Measurements from ENCODE around the gene NBEAL1. TPM values are rescaled to one million over a fixed set of nuclear protein-coding genes. Genes with fewer than 3 reads are reported as not detected.
"Not testable (repeated sequence)": the region's sequence is repeated elsewhere in the genome, so short reads cannot be mapped to it uniquely, and the experiment has no call there.

The NBEAL1 gene
- total and polyA plus RNA-seq, 9 donors, result 4.6 to 36.2 (median 26.2) TPM

- H3K27me3 ChIP-seq, result no peaks in the 10 kb centered on the region
- H3K9me3 ChIP-seq, result no peaks in the 10 kb centered on the region
- DNase-seq, result no peak
- TF ChIP-seq EP300 (IDR thresholded peaks at IDR 0.05), result no peak
- no peak for TF ChIP-seq POLR2A (IDR thresholded peaks at IDR 0.05)
- TF ChIP-seq CTCF (IDR thresholded peaks at IDR 0.05), result no peak
- no peak overlapping the region for H3K27ac ChIP-seq
- intact Hi-C loops (cut with DNase I), result no loop called here
- no peaks in the 10 kb centered on the region for H3K36me3 ChIP-seq
- 50 to 60% (median 57%) methylated on average over 3 of the region's 3 CpGs for WGBS, 3 donors
- H3K4me3 ChIP-seq, result no peak overlapping the region
- peaks cover 3% of the 10 kb centered on the region for H3K4me1 ChIP-seq (ENCODE audit: insufficient read depth)
These were observed 21.3 kb downstream of the NBEAL1 start for GRCh38 chr2:203035879-203036470.

GRCh38 chr2:203037026-203037425 lies 22.4 kb downstream of the NBEAL1 start:
- no peak for DNase-seq
- Histone ChIP-seq H3K27ac (no peak overlapping the region), H3K4me3 (no peak overlapping the region), H3K36me3 (no peaks in the 10 kb centered on the region), H3K4me1 (ENCODE audit: insufficient read depth) (peaks cover 2% of the 10 kb centered on the region), H3K9me3 (no peaks in the 10 kb centered on the region), H3K27me3 (no peaks in the 10 kb centered on the region)
- TF ChIP-seq EP300 (IDR thresholded peaks at IDR 0.05) (no peak), CTCF (IDR thresholded peaks at IDR 0.05) (no peak), POLR2A (IDR thresholded peaks at IDR 0.05) (no peak)
- 17 to 20% (median 18%) methylated on average over 2 of the region's 2 CpGs for WGBS, 3 donors
- intact Hi-C loops (cut with DNase I), result no loop called here

- TF ChIP-seq POLR2A (IDR thresholded peaks at IDR 0.05) (no peak), EP300 (IDR thresholded peaks at IDR 0.05) (no peak)
- 91 to 95% (median 95%) methylated on average over 6 of the region's 6 CpGs for WGBS, 3 donors
- intact Hi-C loops (cut with DNase I), result no loop called here
These were observed 23.9 kb downstream of the NBEAL1 start for GRCh38 chr2:203038586-203038985.

DNA sequence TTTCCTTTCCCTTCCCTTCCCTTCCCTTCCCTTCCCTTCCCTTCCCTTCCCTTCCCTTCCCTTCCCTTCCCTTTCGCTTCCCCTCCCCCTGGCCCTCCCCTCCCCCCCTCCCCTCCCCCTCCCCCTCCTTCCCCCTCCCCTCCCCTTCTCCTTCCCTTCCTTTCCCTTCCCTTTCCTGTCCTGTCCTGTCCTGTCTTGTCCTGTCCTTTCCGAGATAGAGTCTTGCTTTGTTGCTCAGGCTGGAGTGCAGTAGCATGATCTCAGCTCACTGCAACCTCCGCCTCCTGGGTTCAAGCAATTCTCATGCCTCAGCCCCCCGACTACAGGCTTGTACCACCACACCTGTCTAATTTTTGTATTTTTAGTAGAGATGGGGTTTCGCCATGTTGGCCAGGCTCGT lies 24.5 kb downstream of the NBEAL1 start:
- H3K27me3 ChIP-seq; H3K36me3 ChIP-seq; H3K4me1 ChIP-seq (ENCODE audit: insufficient read depth); intact Hi-C loops (cut with DNase I); H3K9me3 ChIP-seq; DNase-seq; H3K27ac ChIP-seq; H3K4me3 ChIP-seq: not testable (repeated sequence)
- WGBS, 3 donors, result 85 to 100% (median 96%) methylated on average over 6 of the region's 6 CpGs

More at GRCh38 chr2:203038586-203038985, 23.9 kb downstream of the NBEAL1 start:
- H3K4me3 ChIP-seq, result no peak overlapping the region
- H3K4me1 ChIP-seq (ENCODE audit: insufficient read depth), result peaks cover 2% of the 10 kb centered on the region
- H3K27ac ChIP-seq, result no peak overlapping the region
- no peak for DNase-seq
- no peaks in the 10 kb centered on the region for H3K9me3 ChIP-seq
- H3K36me3 ChIP-seq, result no peaks in the 10 kb centered on the region
- H3K27me3 ChIP-seq, result no peaks in the 10 kb centered on the region

- Histone ChIP-seq H3K27me3 (no peaks in the 10 kb centered on the region), H3K36me3 (no peaks in the 10 kb centered on the region), H3K9me3 (no peaks in the 10 kb centered on the region), H3K4me3 (no peak overlapping the region), H3K27ac (no peak overlapping the region), H3K4me1 (ENCODE audit: insufficient read depth) (peaks cover 2% of the 10 kb centered on the region)
- no peak for TF ChIP-seq EP300 (IDR thresholded peaks at IDR 0.05)
- no peak for TF ChIP-seq POLR2A (IDR thresholded peaks at IDR 0.05)
- no peak for TF ChIP-seq CTCF (IDR thresholded peaks at IDR 0.05)
- DNase-seq, result no peak
- WGBS, 3 donors, result 83 to 88% (median 83%) methylated on average over 2 of the region's 2 CpGs
- intact Hi-C loops (cut with DNase I), result no loop called here
These were observed 26.4 kb downstream of the NBEAL1 start for GRCh38 chr2:203040966-203041521.

Measured in ovary (tissue), 9 donors.